ENCODE results near the gene PANK4.
"Not testable (repeated sequence)": the region's sequence is repeated elsewhere in the genome, so short reads cannot be mapped to it uniquely, and the experiment has no call there.

The PANK4 gene

GRCh38 chr1:2460996-2461751, 65.2 kb downstream of the PANK4 start:
- no peak for DNase-seq (ENCODE audit: low read depth)

GRCh38 chr1:2460203-2460602, 66.2 kb downstream of the PANK4 start:
- no peak for DNase-seq (ENCODE audit: low read depth)

GRCh38 chr1:2459757-2460156, 66.6 kb downstream of the PANK4 start:
- no peak for DNase-seq (ENCODE audit: low read depth)

GRCh38 chr1:2459102-2459753, 67.2 kb downstream of the PANK4 start:
- not testable (repeated sequence) for DNase-seq (ENCODE audit: low read depth)

GRCh38 chr1:2458687-2459086, 67.7 kb downstream of the PANK4 start:
- no peak for DNase-seq (ENCODE audit: low read depth)
